Endothelial cell of umbilical vein (primary cell): ENCODE results near the gene TSPO. TPM values are rescaled to one million over a fixed set of nuclear protein-coding genes. Genes with fewer than 3 reads are reported as not detected.

Source experiments
- BruUV-seq: library from RNA; stranded (reverse); fragments of 400-500 nt; replicated peaks from 2 replicates; lab custom pipeline; 2021; lab: Mats Ljungman, UMichigan
- CTCF ChIA-PET: fragments of 300-600, 350-600 bp; sonication (Branson Sonifier 250); formaldehyde crosslinking; loops from one replicate; lab custom pipeline; 2021; ENCODE audit warnings: antibody characterized with exemption, inconsistent platforms; lab: Charles Lee
- POLR2A ChIA-PET: fragments of 300-600, 350-600 bp; sonication (Branson Sonifier 250); formaldehyde crosslinking; loops from one replicate; lab custom pipeline; 2021; ENCODE audit warnings: antibody characterized with exemption, inconsistent platforms; lab: Charles Lee
- DNase-seq: peaks from one replicate; pipeline ENCODE4 v3.0.0-alpha.2; 2011; ENCODE audit warnings: low read depth, low spot score
- FAIRE-seq: peaks from 2 replicates; lab custom pipeline; 2011; peaks lifted over from hg19 to GRCh38; lab: Jason Lieb, UNC
- H2AFZ ChIP-seq: 2 replicates; pipeline ENCODE4 v1.6.0; 2012; ENCODE audit warnings: low read depth, low read length, control low read depth, inconsistent platforms
- H3K27ac ChIP-seq: 2 replicates; pipeline ENCODE4 v1.5.1; 2011; ENCODE audit warnings: low read depth, mild to moderate bottlenecking, control low read depth, low read length, moderate library complexity; ENCODE audit not compliant: insufficient read depth
- H3K27me3 ChIP-seq, 2 experiments: 2 replicates each; pipeline versions ENCODE4 v1.6.0 to v1.6.1; 2011; ENCODE audit warnings: low read length in 2 of 2, mixed read lengths in 1 of 2; ENCODE audit not compliant: control insufficient read depth in 2 of 2, insufficient read depth in 2 of 2
- H3K36me3 ChIP-seq, 2 experiments: 2 replicates in 1 of 2; 3 replicates in 1 of 2; pipeline ENCODE4 v1.5.1; 2011; ENCODE audit warnings: low read length in 2 of 2, mild to moderate bottlenecking in 1 of 2, moderate library complexity in 1 of 2; ENCODE audit not compliant: control insufficient read depth in 2 of 2, insufficient read depth in 2 of 2; ENCODE audit errors: extremely low read depth in 1 of 2
- H3K4me1 ChIP-seq: 3 replicates; pipeline ENCODE4 v1.5.1; 2011; ENCODE audit warnings: mild to moderate bottlenecking, low read length; ENCODE audit not compliant: control insufficient read depth, insufficient read depth; ENCODE audit errors: extremely low read depth
- H3K4me2 ChIP-seq: 2 replicates; pipeline ENCODE4 v1.6.1; 2011; ENCODE audit warnings: low read length, control low read depth, mixed read lengths; ENCODE audit not compliant: insufficient read depth
- H3K4me3 ChIP-seq, 3 experiments: fragments of 200-600 bp in 1 of 3; sonication (generic), shearing (Covaris generic) in 1 of 3; replicated peaks in 1 of 3; 2 replicates each; pipeline ENCODE4 v1.5.1; 2011 to 2016; ENCODE audit warnings: control low read depth in 3 of 3, low read length in 3 of 3, mild to moderate bottlenecking in 2 of 3, inconsistent platforms in 1 of 3, low read depth in 1 of 3, moderate library complexity in 1 of 3; ENCODE audit not compliant: insufficient read depth in 1 of 3
- H3K79me2 ChIP-seq: 2 replicates; pipeline ENCODE4 v1.6.0; 2012; ENCODE audit warnings: low read length, inconsistent platforms; ENCODE audit not compliant: control insufficient read depth, insufficient read depth
- H3K9ac ChIP-seq: replicated peaks from 2 replicates; pipeline ENCODE3; 2011; ENCODE audit warnings: low read length, control low read depth; ENCODE audit not compliant: insufficient read depth; ENCODE audit errors: extremely low read depth
- H3K9me1 ChIP-seq: replicated peaks from 3 replicates; pipeline ENCODE4 v1.6.0; 2011; ENCODE audit warnings: mild to moderate bottlenecking, low read length; ENCODE audit not compliant: control insufficient read depth, insufficient read depth; ENCODE audit errors: extremely low read depth
- H3K9me3 ChIP-seq: replicated peaks from 2 replicates; pipeline ENCODE4 v1.5.1; 2012; ENCODE audit warnings: low read length, inconsistent platforms; ENCODE audit not compliant: control insufficient read depth, insufficient read depth
- H4K20me1 ChIP-seq: replicated peaks from 2 replicates; pipeline ENCODE3; 2011; ENCODE audit warnings: mild to moderate bottlenecking, low read length; ENCODE audit not compliant: control insufficient read depth, insufficient read depth; ENCODE audit errors: extremely low read depth
- EZH2 ChIP-seq: IDR thresholded peaks from 2 replicates; pipeline ENCODE4 v1.6.1; 2012; ENCODE audit warnings: borderline replicate concordance, low read depth, mild to moderate bottlenecking, moderate library complexity, low read length, inconsistent platforms; ENCODE audit not compliant: severe bottlenecking
- FOS ChIP-seq: IDR thresholded peaks from 2 replicates; pipeline ENCODE4 v1.6.1; 2011; ENCODE audit warnings: mild to moderate bottlenecking, low read length, moderate library complexity, borderline replicate concordance; ENCODE audit not compliant: insufficient read depth
- GATA2 ChIP-seq: IDR thresholded peaks from 2 replicates; pipeline ENCODE4 v1.7.0; 2011; ENCODE audit warnings: low read depth, mild to moderate bottlenecking, moderate library complexity, mixed read lengths, low read length; ENCODE audit not compliant: insufficient read length, insufficient read depth
- JUN ChIP-seq: IDR thresholded peaks from 2 replicates; pipeline ENCODE4 v1.6.1; 2011; ENCODE audit warnings: borderline replicate concordance, low read depth; ENCODE audit not compliant: insufficient read length, insufficient read depth
- MYC ChIP-seq: IDR thresholded peaks from one replicate; pipeline ENCODE4 v1.6.1; 2011; ENCODE audit warnings: mild to moderate bottlenecking, low read depth, low read length
- POLR2A ChIP-seq: IDR thresholded peaks from 2 replicates; pipeline ENCODE4 v1.6.1; 2012; ENCODE audit warnings: low read depth, mild to moderate bottlenecking, control low read depth, low read length
- POLR2AphosphoS5 ChIP-seq: IDR thresholded peaks from 2 replicates; pipeline ENCODE4 v1.6.1; 2012; ENCODE audit warnings: low read depth, mild to moderate bottlenecking, control low read depth, low read length, moderate library complexity; ENCODE audit not compliant: insufficient read depth
- dilution Hi-C: fragments of 300-500 bp; cut with MboI; formaldehyde crosslinking; loops from one replicate; pipeline ENCODE4 v1.15.0; 2019; ENCODE audit warnings: low sequenced_read_pairs; ENCODE audit not compliant: extremely low pct_ligation_motif_present
- intact Hi-C: fragments of 100-400 bp; cut with micrococcal nuclease; formaldehyde crosslinking; loops from one replicate; pipeline ENCODE4 v1.10.0; 2022
- polyA plus RNA-seq, 4 experiments: library from polyadenylated mRNA; depleted of rRNA in 3 of 4; stranded (reverse) in 3 of 4; unstranded in 1 of 4; fragments of >200 nt; gene quantifications; 2 replicates each; pipeline versions ENCODE4 v1.2.1 to v1.2.3, GENCODE V29; 2011 to 2012; ENCODE audit warnings: missing spikeins in 1 of 4
- total RNA-seq: library from RNA; stranded (reverse); gene quantifications from 2 replicates; pipeline ENCODE4 v1.2.3, GENCODE V29; 2021
- TF ChIP-seq, protein P1 (sequence below), 2 donors: IDR thresholded peaks; 1 replicate in 1 of 2; 2 replicates in 1 of 2; pipeline ENCODE4 v1.5.1; 2011; ENCODE audit warnings: low read length in 2 of 2, mild to moderate bottlenecking in 2 of 2, moderate library complexity in 2 of 2, control low read depth in 1 of 2, inconsistent platforms in 1 of 2, low read depth in 1 of 2; ENCODE audit not compliant: insufficient read depth in 1 of 2; ENCODE audit errors: extremely low read depth in 1 of 2
- TF ChIP-seq, protein P2 (sequence below): IDR thresholded peaks from 2 replicates; pipeline ENCODE4 v1.6.1; 2011; ENCODE audit not compliant: insufficient read depth, insufficient read length

The TSPO gene
- total and polyA plus RNA-seq, 2 donors (not counting 3 experiments of a cell fraction or from before 2014, with no cell fraction given) = 328 to 720 TPM

DNA sequence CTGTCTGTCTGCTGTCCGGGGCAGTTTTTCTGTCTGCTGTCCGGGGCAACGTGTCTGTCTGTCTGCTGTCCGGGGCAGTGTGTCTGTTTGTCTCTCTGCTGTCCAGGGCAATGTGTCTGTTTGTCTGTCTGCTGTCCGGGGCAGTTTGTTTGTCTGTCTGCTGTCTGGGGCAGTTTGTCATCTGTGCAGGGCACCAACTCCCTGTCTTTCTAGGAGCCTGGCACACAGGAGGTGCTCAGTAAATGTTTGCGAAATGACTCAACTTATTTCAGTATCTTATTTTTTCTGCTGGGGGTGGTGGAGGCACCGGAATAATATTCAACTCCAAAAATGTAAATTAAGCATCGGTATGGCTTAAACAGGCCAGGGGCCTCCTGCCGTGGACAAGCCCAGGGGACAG, 47.6 kb downstream of the TSPO start:
- Histone ChIP-seq H3K27me3 (peaks cover 4 to 11% of the 10 kb centered on the region in 2 experiments), H3K27ac (no peak overlapping the region), H3K4me3 (no peak overlapping the region), H3K79me2 (no peaks in the 10 kb centered on the region), H3K9me1 (no peaks in the 10 kb centered on the region), H3K4me1 (no peaks in the 10 kb centered on the region), H3K4me2 (no peak overlapping the region), H3K9ac (no peak overlapping the region), H3K9me3 (no peaks in the 10 kb centered on the region), H3K36me3 (no peaks in the 10 kb centered on the region), H4K20me1 (no peaks in the 10 kb centered on the region), H2AFZ (no peak overlapping the region)
- no peak for FAIRE-seq
- intact Hi-C loops = no loop called here
- BruUV-seq = no TSS peak
- ChIA-PET CTCF (interaction anchor here (1.6 kb wide), 1 partner anchor 16 kb away, joined by 3 read pairs; no protein-coding TSS in a partner anchor), POLR2A (no interaction called here)
- TF ChIP-seq JUN = no peak
- TF ChIP-seq EZH2 = no peak
- TF ChIP-seq, protein P1, sequence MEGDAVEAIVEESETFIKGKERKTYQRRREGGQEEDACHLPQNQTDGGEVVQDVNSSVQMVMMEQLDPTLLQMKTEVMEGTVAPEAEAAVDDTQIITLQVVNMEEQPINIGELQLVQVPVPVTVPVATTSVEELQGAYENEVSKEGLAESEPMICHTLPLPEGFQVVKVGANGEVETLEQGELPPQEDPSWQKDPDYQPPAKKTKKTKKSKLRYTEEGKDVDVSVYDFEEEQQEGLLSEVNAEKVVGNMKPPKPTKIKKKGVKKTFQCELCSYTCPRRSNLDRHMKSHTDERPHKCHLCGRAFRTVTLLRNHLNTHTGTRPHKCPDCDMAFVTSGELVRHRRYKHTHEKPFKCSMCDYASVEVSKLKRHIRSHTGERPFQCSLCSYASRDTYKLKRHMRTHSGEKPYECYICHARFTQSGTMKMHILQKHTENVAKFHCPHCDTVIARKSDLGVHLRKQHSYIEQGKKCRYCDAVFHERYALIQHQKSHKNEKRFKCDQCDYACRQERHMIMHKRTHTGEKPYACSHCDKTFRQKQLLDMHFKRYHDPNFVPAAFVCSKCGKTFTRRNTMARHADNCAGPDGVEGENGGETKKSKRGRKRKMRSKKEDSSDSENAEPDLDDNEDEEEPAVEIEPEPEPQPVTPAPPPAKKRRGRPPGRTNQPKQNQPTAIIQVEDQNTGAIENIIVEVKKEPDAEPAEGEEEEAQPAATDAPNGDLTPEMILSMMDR (IDR thresholded peaks at IDR 0.05; ENCODE audit: extremely low read depth in 1 of 2, insufficient read depth in 1 of 2, low read depth in 1 of 2, low read length in 2 of 2) = no peak
- TF ChIP-seq FOS = no peak
- no peak for TF ChIP-seq POLR2AphosphoS5
- no peak for TF ChIP-seq POLR2A
- no peak for TF ChIP-seq MYC
- no peak for TF ChIP-seq GATA2
- TF ChIP-seq, protein P2, sequence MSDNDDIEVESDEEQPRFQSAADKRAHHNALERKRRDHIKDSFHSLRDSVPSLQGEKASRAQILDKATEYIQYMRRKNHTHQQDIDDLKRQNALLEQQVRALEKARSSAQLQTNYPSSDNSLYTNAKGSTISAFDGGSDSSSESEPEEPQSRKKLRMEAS = no peak
- DNase-seq = no peak
- dilution Hi-C loops = no loop called here
